BJ (cell line): Measurements from ENCODE around the gene DENND4C. TPM values are rescaled to one million over a fixed set of nuclear protein-coding genes. Genes with fewer than 3 reads are reported as not detected.
A peak's percentile ranks its signal among the peaks of the same experiment; 100 is the strongest.

Experiments used
- CTCF ChIA-PET: fragments of 350-600 bp; formaldehyde crosslinking; extraction: SDS; loops from one replicate; lab custom pipeline; 2021; ENCODE audit warnings: antibody characterized with exemption, inconsistent platforms; lab: Yijun Ruan, JAX
- POLR2A ChIA-PET: fragments of 300-600 bp; sonication (Branson Sonifier 250); formaldehyde crosslinking; extraction: SDS; loops from one replicate; lab custom pipeline; 2021; ENCODE audit warnings: antibody characterized with exemption; lab: Charles Lee
- DNase-seq: peaks from one replicate; pipeline ENCODE4 v3.0.0-alpha.2; 2011; ENCODE audit warnings: low read depth
- H3K27me3 ChIP-seq: 2 replicates; pipeline ENCODE4 v1.6.0; 2011; ENCODE audit warnings: low read length; ENCODE audit not compliant: control insufficient read depth, insufficient read depth
- H3K36me3 ChIP-seq: 2 replicates; pipeline ENCODE4 v1.5.1; 2011; ENCODE audit warnings: low read length; ENCODE audit not compliant: control insufficient read depth, insufficient read depth
- H3K4me3 ChIP-seq: 2 replicates; pipeline ENCODE4 v1.5.1; 2011; ENCODE audit warnings: low read depth, mild to moderate bottlenecking, control low read depth, low read length
- CTCF ChIP-seq: IDR thresholded peaks from 2 replicates; pipeline ENCODE4 v1.5.1; 2011; ENCODE audit warnings: low read depth, mild to moderate bottlenecking, control low read depth, inconsistent platforms, low read length, moderate library complexity; ENCODE audit not compliant: insufficient read depth
- polyA plus RNA-seq: library from polyadenylated mRNA; depleted of rRNA; stranded (reverse); fragments of >200 nt; gene quantifications from 2 replicates; pipeline ENCODE4 v1.2.3, GENCODE V29; 2011

DENND4C gene
- polyA plus RNA-seq, 1 experiment: 12.2 TPM

- no peak for DNase-seq
- CTCF ChIA-PET: no interaction called here
- Histone ChIP-seq H3K36me3 (no peaks in the 10 kb centered on the region), H3K27me3 (no peaks in the 10 kb centered on the region), H3K4me3 (no peak overlapping the region)
- TF ChIP-seq CTCF: no peak
- POLR2A ChIA-PET: no interaction called here
Observed at GRCh38 chr9:19223724-19224123, 6.8 kb upstream of the DENND4C start.

GRCh38 chr9:19224563-19224962, 5.9 kb upstream of the DENND4C start:
- CTCF ChIA-PET: no interaction called here
- no peak for DNase-seq
- Histone ChIP-seq H3K4me3 (no peak overlapping the region), H3K36me3 (no peaks in the 10 kb centered on the region), H3K27me3 (no peaks in the 10 kb centered on the region)
- TF ChIP-seq CTCF: no peak
- POLR2A ChIA-PET: no interaction called here

GRCh38 chr9:19229595-19230354, 718 bp upstream of the DENND4C start:
- CTCF ChIA-PET: interaction anchor here (1.1 kb wide), 1 partner anchor 13 kb away, joined by 3 read pairs; no protein-coding TSS in a partner anchor
- TF ChIP-seq CTCF: no peak
- POLR2A ChIA-PET: no interaction called here
- no peak for DNase-seq
- no peaks in the 10 kb centered on the region for H3K27me3 ChIP-seq
- H3K4me3 ChIP-seq: peak overlapping the region; percentile 99
- no peaks in the 10 kb centered on the region for H3K36me3 ChIP-seq

GRCh38 chr9:19231126-19231903, 822 bp downstream of the DENND4C start:
- Histone ChIP-seq H3K27me3 (no peaks in the 10 kb centered on the region), H3K4me3 (peak overlapping the region; percentile 99), H3K36me3 (no peaks in the 10 kb centered on the region)
- ChIA-PET POLR2A (interaction anchor here (0.5 kb wide), 1 partner anchor 136 kb away, joined by 4 read pairs; no protein-coding TSS in a partner anchor), CTCF (interaction anchor here (0.7 kb wide), 1 partner anchor 180 kb away, joined by 3 read pairs; no protein-coding TSS in a partner anchor)
- no peak for DNase-seq
- TF ChIP-seq CTCF: no peak
